ENCODE measurements around the gene SNCAIP.

- no peak for TF ChIP-seq HMG20A (CRISPR knock-in tag; conservative IDR thresholded peaks at IDR 0.05)
- TF ChIP-seq ZNF644 (tag; IDR thresholded peaks at IDR 0.05; ENCODE audit: low read depth) = no peak
- no peak for TF ChIP-seq RREB1 (CRISPR knock-in tag; IDR thresholded peaks at IDR 0.05)
- no peak for TF ChIP-seq CTCF (IDR thresholded peaks at IDR 0.05 in 2 of 3, conservative IDR thresholded peaks at IDR 0.05 in 1 of 3; ENCODE audit: insufficient read depth in 2 of 3, low read depth in 1 of 3, low read length in 3 of 3)
- TF ChIP-seq NR2C2 (CRISPR knock-in tag; IDR thresholded peaks at IDR 0.05) = no peak
- no peak for TF ChIP-seq NR2C2 (tag; IDR thresholded peaks at IDR 0.05)
- TF ChIP-seq ZNF77 (CRISPR knock-in tag; IDR thresholded peaks at IDR 0.05) = no peak
- TF ChIP-seq ETV6 (IDR thresholded peaks at IDR 0.05; ENCODE audit: borderline replicate concordance in 1 of 2, low read depth in 2 of 2, low read length in 1 of 2) = no peak
- TF ChIP-seq ETV6 (CRISPR knock-in tag; IDR thresholded peaks at IDR 0.05; ENCODE audit: borderline replicate concordance) = no peak
Measured at GRCh38 chr5:122332599-122333555, 20.8 kb downstream of the SNCAIP start.
